Osteoblast (primary cell): ENCODE data around the gene RAPGEF1. TPM values are rescaled to one million over a fixed set of nuclear protein-coding genes. Genes with fewer than 3 reads are reported as not detected.

Experiments used
- DNase-seq: peaks from one replicate; pipeline ENCODE4 v3.0.0; 2011; ENCODE audit warnings: low spot score, mixed read lengths; ENCODE audit not compliant: insufficient read length; ENCODE audit errors: missing footprints
- H2AFZ ChIP-seq: 2 replicates; pipeline ENCODE4 v1.6.0; 2011; ENCODE audit warnings: mild to moderate bottlenecking, low read length
- H3K27ac ChIP-seq: 2 replicates; pipeline ENCODE4 v1.5.1; 2011; ENCODE audit warnings: mild to moderate bottlenecking, low read depth, low read length, moderate library complexity
- H3K27me3 ChIP-seq: 2 replicates; pipeline ENCODE4 v1.6.0; 2012; ENCODE audit warnings: mild to moderate bottlenecking, control low read depth, inconsistent platforms, low read length, moderate library complexity; ENCODE audit not compliant: insufficient read depth
- H3K36me3 ChIP-seq: 2 replicates; pipeline ENCODE4 v1.5.1; 2011; ENCODE audit warnings: mild to moderate bottlenecking, low read length, control low read depth, moderate library complexity; ENCODE audit not compliant: insufficient read depth
- H3K4me1 ChIP-seq: 2 replicates; pipeline ENCODE4 v1.5.1; 2011; ENCODE audit warnings: mild to moderate bottlenecking, low read length, control low read depth, moderate library complexity; ENCODE audit not compliant: insufficient read depth
- H3K4me2 ChIP-seq: 2 replicates; pipeline ENCODE4 v1.6.0; 2011; ENCODE audit warnings: mild to moderate bottlenecking, low read length; ENCODE audit not compliant: insufficient read depth
- H3K4me3 ChIP-seq: fragments of 200-600 bp; sonication (generic); 3 replicates; pipeline ENCODE4 v1.5.1; 2012; ENCODE audit warnings: mild to moderate bottlenecking, low read length, inconsistent platforms; ENCODE audit not compliant: insufficient read depth
- H3K79me2 ChIP-seq: 2 replicates; pipeline ENCODE4 v1.6.0; 2012; ENCODE audit warnings: mild to moderate bottlenecking, low read length, control low read depth, inconsistent platforms; ENCODE audit not compliant: insufficient read depth
- H3K9me3 ChIP-seq: 2 replicates; pipeline ENCODE4 v1.5.1; 2011; ENCODE audit warnings: low read depth, low read length, control low read depth
- H4K20me1 ChIP-seq: 2 replicates; pipeline ENCODE4 v1.6.0; 2012; ENCODE audit warnings: mild to moderate bottlenecking, low read length, control low read depth; ENCODE audit not compliant: insufficient read depth
- total RNA-seq: library from RNA; depleted of rRNA; stranded (reverse); fragments of >200 nt; gene quantifications from 2 replicates; pipeline ENCODE4 v1.2.3, GENCODE V29; 2012
- TF ChIP-seq, protein P1 (sequence below): IDR thresholded peaks from 2 replicates; pipeline ENCODE4 v1.5.1; 2011; ENCODE audit warnings: mild to moderate bottlenecking, low read depth, low read length, moderate library complexity; ENCODE audit errors: extremely low read depth

Gene RAPGEF1
- total RNA-seq, 1 donor, result 34.7 TPM

DNA sequence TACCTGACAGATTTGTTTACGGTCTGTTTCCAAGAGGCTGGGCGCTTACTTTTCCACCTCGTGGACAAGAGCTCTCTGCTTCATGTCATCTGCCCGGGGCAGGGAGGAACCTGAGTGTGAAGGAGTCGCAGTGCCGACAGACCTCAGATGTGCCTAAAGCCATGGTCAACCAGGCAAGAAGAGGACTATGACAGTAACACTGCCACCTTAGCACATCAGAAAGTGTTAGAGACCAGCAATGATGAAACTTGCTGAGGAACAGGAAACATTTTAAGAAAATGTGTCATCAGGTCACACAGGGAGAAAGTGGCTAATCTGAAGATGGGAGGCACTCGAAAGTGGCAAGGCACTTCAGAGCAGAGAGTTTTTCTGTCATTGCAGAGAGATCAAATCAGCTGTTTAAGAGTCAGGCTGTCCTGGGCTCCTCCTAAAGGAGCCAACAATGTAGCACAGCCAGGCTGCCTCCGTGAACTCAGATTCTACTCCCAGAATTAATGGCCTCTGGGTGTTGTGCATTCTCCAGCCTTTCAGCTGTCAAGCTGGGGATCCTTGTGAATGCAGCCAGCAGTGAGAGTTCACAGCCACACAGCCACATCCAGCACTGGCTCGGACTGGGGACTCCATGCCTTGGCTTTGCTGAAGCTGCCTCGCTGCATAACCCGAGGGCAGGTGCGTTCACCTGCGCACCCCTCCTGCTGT is 94.6 kb downstream of the RAPGEF1 start:
- Histone ChIP-seq H3K79me2 (peaks cover 7% of the 10 kb centered on the region), H3K4me1 (peaks cover 31% of the 10 kb centered on the region), H2AFZ (no peak overlapping the region), H3K4me3 (no peak overlapping the region), H3K9me3 (no peaks in the 10 kb centered on the region), H3K27me3 (no peaks in the 10 kb centered on the region), H4K20me1 (peaks cover 3% of the 10 kb centered on the region), H3K27ac (no peak overlapping the region), H3K4me2 (no peak overlapping the region), H3K36me3 (no peaks in the 10 kb centered on the region)
- TF ChIP-seq, protein P1, sequence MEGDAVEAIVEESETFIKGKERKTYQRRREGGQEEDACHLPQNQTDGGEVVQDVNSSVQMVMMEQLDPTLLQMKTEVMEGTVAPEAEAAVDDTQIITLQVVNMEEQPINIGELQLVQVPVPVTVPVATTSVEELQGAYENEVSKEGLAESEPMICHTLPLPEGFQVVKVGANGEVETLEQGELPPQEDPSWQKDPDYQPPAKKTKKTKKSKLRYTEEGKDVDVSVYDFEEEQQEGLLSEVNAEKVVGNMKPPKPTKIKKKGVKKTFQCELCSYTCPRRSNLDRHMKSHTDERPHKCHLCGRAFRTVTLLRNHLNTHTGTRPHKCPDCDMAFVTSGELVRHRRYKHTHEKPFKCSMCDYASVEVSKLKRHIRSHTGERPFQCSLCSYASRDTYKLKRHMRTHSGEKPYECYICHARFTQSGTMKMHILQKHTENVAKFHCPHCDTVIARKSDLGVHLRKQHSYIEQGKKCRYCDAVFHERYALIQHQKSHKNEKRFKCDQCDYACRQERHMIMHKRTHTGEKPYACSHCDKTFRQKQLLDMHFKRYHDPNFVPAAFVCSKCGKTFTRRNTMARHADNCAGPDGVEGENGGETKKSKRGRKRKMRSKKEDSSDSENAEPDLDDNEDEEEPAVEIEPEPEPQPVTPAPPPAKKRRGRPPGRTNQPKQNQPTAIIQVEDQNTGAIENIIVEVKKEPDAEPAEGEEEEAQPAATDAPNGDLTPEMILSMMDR, result no peak
- no peak for DNase-seq

DNA sequence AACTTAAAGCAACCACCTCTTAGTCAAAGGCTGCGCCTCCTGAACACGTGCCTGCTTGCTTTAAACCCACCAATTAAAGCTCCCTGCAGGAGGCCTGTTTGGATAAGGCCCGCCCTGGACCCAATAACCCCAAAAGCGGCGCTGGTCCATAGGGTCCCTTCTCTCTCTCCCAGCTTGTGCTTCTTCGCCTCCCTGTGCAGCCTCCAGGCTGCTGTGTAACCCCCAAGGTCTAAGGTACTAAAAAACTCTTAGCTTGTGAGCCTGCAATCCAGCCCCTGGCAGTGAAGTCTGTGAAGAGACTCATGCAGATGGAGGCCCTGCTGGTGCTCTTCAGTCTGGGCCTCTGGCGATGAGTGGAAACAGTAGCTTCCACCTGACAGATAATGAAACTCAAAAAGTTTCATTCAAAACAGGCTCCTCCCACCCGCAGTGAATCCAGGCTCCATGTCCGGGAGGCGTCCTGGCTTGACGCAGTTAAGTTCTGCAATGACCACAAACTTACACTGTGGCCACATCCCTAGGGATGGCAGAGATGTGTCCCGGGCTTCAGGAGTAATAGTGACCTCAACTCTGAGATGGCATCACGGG is 97.3 kb downstream of the RAPGEF1 start:
- peaks cover 26% of the 10 kb centered on the region for H3K4me1 ChIP-seq
- TF ChIP-seq, protein P1, result no peak
- peaks cover 10% of the 10 kb centered on the region for H3K36me3 ChIP-seq
- H3K27ac ChIP-seq, result peak overlapping the region; percentile 38
- no peak for DNase-seq
- H3K27me3 ChIP-seq, result no peaks in the 10 kb centered on the region
- peaks cover 7% of the 10 kb centered on the region for H3K79me2 ChIP-seq
- H3K4me2 ChIP-seq, result no peak overlapping the region
- H3K9me3 ChIP-seq, result no peaks in the 10 kb centered on the region
- no peak overlapping the region for H3K4me3 ChIP-seq
- peaks cover 3% of the 10 kb centered on the region for H4K20me1 ChIP-seq
- H2AFZ ChIP-seq, result no peak overlapping the region

DNA sequence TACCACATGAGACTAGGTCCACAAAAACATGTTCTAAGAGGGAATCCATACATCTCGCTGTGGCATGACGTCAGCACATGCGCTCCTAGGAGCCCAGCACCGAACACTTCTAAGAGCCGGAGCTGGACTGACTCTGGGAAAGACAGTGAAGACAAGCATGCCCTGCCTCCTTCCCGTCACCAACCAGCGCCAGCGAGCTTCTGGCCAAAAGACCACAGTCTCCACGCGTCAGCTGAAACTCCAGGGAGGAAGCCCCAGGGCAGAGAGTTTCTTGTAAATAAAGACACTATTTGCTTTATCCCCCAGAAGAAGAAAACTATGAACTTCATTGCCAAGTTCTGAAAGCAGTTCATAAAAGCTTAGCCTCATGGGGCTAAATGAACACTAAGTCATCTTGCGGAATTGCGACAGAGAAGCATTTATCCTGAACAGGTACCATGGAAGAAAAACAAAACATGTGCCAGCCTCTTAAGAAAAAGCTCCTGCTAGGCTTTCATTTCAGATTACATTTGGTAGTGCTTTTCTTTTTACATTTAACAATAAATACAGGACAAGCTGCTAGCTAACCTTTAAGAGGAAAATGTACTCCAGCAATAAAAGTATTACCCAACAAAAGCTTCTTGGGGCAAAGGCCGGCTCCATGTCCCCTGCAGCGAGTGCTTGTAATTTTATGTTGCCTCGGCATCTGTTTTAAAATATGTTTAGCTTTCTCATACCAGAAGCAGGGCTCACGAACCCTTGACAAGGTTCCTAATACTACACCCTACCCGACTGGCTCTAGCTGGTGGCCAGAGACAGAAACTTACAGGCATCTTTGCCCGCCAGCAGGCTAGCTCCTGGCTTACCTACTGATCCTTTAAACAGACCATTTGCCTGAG is 98.0 kb downstream of the RAPGEF1 start:
- TF ChIP-seq, protein P1, result peak; percentile 46
- Histone ChIP-seq H4K20me1 (peaks cover 3% of the 10 kb centered on the region), H3K27ac (peak overlapping the region; percentile 38), H3K9me3 (no peaks in the 10 kb centered on the region), H3K4me1 (peaks cover 26% of the 10 kb centered on the region), H3K36me3 (peaks cover 10% of the 10 kb centered on the region), H2AFZ (no peak overlapping the region), H3K79me2 (peaks cover 7% of the 10 kb centered on the region), H3K27me3 (no peaks in the 10 kb centered on the region), H3K4me2 (peak overlapping the region; percentile 34), H3K4me3 (no peak overlapping the region)
- peak; percentile 82 for DNase-seq
